GM20431 (cell line): ENCODE data around the gene GCLM.
"Not testable (repeated sequence)": the region's sequence is repeated elsewhere in the genome, so short reads cannot be mapped to it uniquely, and the experiment has no call there.

Source experiments
- in situ Hi-C: fragments of 300-500 bp; cut with MseI, MboI; formaldehyde crosslinking; loops from one replicate; pipeline ENCODE4 v1.15.0; 2020; ENCODE audit warnings: low sequenced_read_pairs; ENCODE audit not compliant: unreplicated experiment

Gene GCLM

DNA sequence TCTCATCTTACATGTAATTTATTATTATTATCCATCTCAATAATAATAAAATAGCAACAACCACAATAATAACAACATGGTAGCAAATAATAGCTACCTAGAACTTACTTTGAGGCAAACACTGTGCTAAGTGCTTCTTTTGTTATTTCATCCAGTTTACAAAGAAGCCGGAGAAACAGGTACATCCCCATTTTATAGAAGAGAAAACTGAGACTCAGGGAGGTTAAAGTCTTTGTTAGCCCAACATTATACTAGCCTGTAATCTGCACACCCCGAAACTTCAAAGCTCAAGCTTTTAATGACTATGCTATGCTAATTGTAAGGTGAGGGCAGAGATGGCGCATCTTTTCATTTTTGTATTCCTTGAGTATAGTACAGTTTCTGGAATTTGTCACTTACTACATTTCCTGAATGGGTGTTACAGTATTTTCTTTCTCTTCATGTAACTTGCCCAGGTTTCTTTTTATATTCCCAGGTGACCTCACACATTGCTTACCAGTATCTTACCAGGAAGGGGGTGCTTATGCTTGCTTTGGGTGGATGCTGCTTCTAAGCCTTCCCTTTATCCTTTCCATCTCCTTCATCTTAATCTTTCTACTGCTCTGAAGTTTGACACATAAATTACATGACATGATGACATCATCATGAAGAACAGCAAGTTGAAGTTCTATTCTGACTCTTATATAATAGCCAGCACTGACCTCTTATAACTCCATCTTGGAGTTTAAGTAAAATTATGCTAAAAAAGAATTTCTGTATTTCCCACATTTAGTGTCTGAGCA lies 8.3 kb downstream of the GCLM start:
- in situ Hi-C loops: no loop called here

GRCh38 chr1:93899543-93900207 lies 9.6 kb downstream of the GCLM start:
- in situ Hi-C loops: no loop called here

GRCh38 chr1:93888900-93889299 lies 20.3 kb downstream of the GCLM start:
- in situ Hi-C loops: no loop called here

- in situ Hi-C loops: no loop called here
Measured at GRCh38 chr1:93882269-93882668, 27.0 kb downstream of the GCLM start.

- in situ Hi-C loops: no loop called here
Measured at GRCh38 chr1:93880731-93881130, 28.5 kb downstream of the GCLM start.

- in situ Hi-C loops: no loop called here
Measured at GRCh38 chr1:93878889-93879586, 30.2 kb downstream of the GCLM start, which contains the start of gene DNTTIP2. DNTTIP2 (minus strand) TSS chr1:93879206; CDS start chr1:93879148, 58 bp downstream.

DNA sequence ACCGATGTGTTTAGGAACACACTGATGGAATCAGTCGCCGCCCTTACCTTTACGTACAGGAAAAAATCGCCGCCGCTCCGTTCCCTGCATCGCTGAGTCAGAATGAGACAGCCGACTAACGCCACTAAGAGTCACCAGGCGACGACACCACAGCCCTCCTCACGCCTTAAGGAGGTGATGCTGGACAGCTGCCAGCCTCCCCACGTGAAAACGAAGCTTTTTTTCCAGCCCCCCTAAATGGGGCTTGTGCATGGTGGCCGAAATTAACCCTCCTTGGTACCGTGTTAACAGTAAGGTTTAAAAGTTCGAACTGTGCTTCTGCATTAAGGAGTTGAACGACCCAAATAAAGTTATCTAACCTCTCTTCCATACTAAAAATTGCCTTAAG lies 30.7 kb downstream of the GCLM start:
- in situ Hi-C loops: no loop called here

DNA sequence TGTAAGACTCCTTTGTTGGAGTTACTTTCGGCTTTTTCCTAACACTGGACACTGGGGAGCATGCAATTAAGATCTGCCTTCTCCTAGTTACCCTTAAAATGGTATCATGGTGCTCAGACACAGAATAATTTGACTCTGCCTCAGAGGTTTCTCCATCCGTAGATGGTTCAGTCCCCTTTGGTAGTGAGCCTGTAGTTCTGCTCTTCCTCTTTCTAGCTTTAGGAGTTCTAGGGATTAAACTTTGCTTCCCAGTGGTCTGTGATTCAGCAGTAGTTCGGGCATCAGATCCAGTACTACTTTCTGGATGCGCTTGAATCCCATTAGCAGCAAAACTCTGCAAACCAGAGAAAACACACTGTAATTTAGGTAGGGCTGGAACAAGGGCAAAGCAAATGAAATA lies 31.7 kb downstream of the GCLM start:
- in situ Hi-C loops: no loop called here

DNA sequence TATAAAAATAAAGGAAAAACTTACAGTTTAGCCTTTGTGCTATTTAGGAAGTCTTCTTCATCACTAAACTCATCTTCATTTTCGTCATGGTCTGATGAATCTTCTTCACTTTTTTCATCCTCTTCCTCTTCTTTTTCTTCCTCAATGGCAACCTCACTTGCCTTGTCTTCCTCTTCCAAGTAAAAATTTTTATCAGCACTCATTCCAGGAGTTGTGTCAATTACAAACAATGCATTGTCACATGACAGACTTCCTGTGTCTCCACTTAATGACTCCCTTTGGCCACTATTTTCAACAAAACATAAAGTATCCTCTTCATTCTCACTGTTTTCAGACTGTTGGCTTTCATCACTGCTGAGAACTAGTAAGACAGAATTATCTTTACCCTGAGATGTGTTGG lies 33.0 kb downstream of the GCLM start:
- in situ Hi-C loops: no loop called here

GRCh38 chr1:93874025-93874651 lies 35.1 kb downstream of the GCLM start:
- in situ Hi-C loops: no loop called here

DNA sequence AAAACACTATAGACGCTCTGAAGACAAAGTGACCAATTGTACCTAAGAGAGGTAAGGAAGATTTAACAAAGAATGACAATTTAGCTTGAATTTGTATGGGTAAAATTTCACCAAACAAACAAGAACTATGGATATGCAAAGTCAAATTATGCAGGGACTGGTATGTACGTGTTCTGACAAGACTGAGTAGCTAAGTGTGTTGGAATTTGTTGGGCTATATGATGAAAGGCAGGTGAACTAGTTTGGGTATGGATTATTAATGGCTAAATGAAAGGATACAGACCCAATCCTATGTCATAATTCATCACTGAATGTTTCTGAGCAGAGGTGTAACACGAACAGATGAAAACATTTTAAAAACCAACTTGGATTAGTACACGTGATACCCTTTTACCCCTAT lies 37.9 kb downstream of the GCLM start:
- in situ Hi-C loops: no loop called here

- in situ Hi-C loops: no loop called here
Measured at GRCh38 chr1:93869653-93870052, 39.6 kb downstream of the GCLM start.

DNA sequence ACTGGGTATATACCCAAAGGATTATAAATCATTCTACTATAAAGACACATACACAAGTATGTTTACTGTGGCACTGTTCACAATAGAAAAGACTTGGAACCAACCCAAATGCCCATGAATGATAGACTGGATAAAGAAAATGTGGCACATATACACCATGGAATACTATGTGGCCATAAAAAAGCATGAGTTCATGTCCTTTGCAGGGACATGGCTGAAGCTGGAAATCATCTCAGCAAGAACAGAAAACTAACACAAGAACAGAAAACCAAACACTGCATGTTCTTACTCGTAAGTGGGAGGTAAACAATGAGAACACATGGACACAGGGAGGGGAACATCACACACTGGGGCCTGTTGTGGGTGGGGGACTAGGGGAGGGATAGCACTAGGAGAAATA lies 40.7 kb downstream of the GCLM start:
- in situ Hi-C loops: not testable (repeated sequence)

DNA sequence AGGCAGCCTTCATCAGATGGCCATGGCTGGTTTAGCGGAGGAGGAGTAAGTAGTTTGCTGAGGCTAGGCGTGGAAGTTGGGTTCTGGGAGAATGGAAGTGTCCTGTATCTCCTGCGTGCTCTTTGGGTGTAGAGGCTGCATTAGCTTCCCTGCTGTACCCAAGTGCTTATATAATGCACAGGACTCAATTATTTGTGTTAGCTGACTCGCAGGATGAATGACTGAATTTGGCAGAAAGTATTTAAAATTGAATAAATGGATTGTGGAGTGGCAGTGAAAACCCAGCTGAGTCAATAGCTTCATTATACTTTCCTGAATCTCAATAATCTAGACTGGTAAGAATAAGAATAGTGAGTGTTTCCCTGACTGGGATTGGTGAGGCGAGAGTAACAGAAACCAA lies 44.0 kb downstream of the GCLM start:
- in situ Hi-C loops: no loop called here

DNA sequence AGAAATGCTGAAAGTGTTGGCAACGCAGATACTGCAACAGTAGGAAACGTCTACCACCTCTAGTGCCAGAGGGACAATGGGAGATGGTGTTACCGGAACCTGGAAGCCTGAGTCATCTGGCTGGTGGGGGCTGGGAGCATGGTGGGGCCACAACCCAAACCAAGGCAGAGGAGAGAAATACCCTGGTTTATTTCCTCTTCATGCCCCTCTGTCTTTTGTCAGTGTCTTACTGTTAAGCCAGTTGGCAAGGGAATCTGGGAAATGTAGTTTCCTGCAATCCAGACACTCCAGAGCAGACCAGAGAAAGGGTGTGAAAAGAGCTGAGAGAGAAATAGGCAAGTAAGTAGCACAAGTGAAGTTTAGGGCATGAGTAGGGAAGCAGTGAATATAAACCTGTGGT lies 45.1 kb downstream of the GCLM start:
- in situ Hi-C loops: no loop called here

DNA sequence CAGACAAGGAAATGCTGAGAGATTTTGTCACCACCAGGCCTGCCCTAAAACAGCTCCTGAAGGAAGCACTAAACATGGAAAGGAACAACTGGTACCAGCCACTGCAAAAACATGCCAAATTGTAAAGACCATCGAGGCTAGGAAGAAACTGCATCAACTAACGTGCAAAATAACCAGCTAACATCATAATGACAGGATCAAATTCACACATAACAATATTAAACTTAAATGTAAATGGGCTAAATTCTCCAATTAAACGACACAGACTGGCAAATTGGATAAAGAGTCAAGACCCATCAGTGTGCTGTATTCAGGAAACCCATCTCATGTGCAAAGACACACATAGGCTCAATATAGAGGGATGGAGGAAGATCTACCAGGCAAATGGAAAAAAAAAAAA lies 51.6 kb downstream of the GCLM start:
- in situ Hi-C loops: not testable (repeated sequence)

DNA sequence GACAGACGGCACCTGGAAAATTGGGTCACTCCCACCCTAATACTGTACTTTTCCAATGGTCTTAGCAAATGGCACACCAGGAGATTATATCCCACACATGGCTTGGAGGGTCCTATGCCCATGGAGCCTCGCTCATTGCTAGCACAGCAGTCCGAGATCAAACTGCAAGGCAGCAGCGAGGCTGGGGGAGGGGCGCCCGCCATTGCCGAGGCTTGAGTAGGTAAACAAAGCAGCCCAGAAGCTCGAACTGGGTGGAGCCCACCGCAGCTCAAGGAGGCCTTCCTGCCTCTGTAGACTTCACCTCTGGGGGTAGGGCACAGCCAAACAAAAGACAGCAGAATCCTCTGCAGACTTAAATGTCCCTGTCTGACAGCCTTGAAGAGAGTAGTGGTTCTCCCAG lies 53.2 kb downstream of the GCLM start:
- in situ Hi-C loops: not testable (repeated sequence)

- in situ Hi-C loops: no loop called here
Measured at GRCh38 chr1:93853940-93854339, 55.3 kb downstream of the GCLM start.

- in situ Hi-C loops: no loop called here
Measured at GRCh38 chr1:93851878-93852277, 57.4 kb downstream of the GCLM start.

DNA sequence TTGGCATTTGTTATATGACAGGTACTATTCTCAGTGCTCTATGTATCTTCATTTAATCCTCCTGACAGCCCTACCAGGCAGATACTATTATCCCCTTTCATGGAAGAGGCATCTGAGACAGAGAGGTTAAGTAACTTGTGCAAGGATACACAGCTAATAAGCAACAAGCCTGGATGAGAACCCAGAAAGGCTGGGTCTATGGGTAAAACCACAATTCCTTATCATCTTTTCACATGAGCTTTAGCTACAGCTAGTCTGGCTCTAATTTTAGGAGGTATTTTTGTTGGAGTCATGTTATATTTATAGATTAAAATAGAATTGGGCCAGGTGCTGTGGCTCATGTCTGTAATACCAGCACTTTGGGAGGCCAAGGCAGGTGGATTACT lies 57.9 kb downstream of the GCLM start:
- in situ Hi-C loops: no loop called here
